H1 (cell line): ENCODE measurements around the gene EMX2. TPM values are rescaled to one million over a fixed set of nuclear protein-coding genes. Genes with fewer than 3 reads are reported as not detected.

Experiments
- CBX8 ChIP-seq: fragments of 300-800, 300-1000 bp; sonication (generic); IDR thresholded peaks from 2 replicates; pipeline ENCODE4 v1.7.1; 2016; ENCODE audit warnings: low read depth, low read length, borderline replicate concordance
- CHD2 ChIP-seq: IDR thresholded peaks from 2 replicates; pipeline ENCODE4 v1.6.1; 2012; ENCODE audit warnings: low read length, improper control_type of control experiment
- EZH2 ChIP-seq: fragments of 200-600 bp; sonication (generic); IDR thresholded peaks from 2 replicates; pipeline ENCODE4 v1.7.1; 2012; ENCODE audit warnings: low read depth, mild to moderate bottlenecking, moderate library complexity, low read length, inconsistent platforms; ENCODE audit not compliant: severe bottlenecking
- MAX ChIP-seq: IDR thresholded peaks from 2 replicates; pipeline ENCODE4 v1.6.1; 2012; ENCODE audit warnings: inconsistent platforms
- RNF2 ChIP-seq: fragments of 200-900, 300-1000 bp; sonication (generic); IDR thresholded peaks from 2 replicates; pipeline ENCODE4 v1.7.1; 2016; ENCODE audit warnings: borderline replicate concordance, low read depth, mild to moderate bottlenecking, antibody characterized with exemption, low read length; ENCODE audit not compliant: poor library complexity, severe bottlenecking; ENCODE audit errors: missing control alignments
- SP1 ChIP-seq: IDR thresholded peaks from 2 replicates; pipeline ENCODE4 v1.6.1; 2011; ENCODE audit warnings: low read depth, low read length
- polyA plus RNA-seq, 7 experiments: library from polyadenylated mRNA; depleted of rRNA in 3 of 7; stranded (reverse) in 5 of 7; unstranded in 2 of 7; fragments of >200 nt in 5 of 7; fragments of 200-250 nt in 2 of 7; gene quantifications; 1 replicate in 5 of 7; 2 replicates in 1 of 7; 4 replicates in 1 of 7; pipeline versions ENCODE4 v1.2.1 to v1.2.3, GENCODE V29; 2011 to 2013; ENCODE audit warnings: missing spikeins in 2 of 7, mixed read lengths in 2 of 7
- total RNA-seq: library from RNA; stranded (reverse); fragmentation: NEBNext Ultra II Directional; extraction: Animal tissue kit (Norgen Biotek cat#: 25700); gene quantifications from 2 replicates; pipeline ENCODE4 v1.2.1, GENCODE V29; 2021

EMX2 gene
- total and polyA plus RNA-seq, 2 of the 8 experiments (the other 6 are each of a cell fraction or from before 2014, with no cell fraction given) = not detected

- no peak for TF ChIP-seq EZH2
- no peak for TF ChIP-seq CHD2
- TF ChIP-seq SP1 = no peak
- TF ChIP-seq CBX8 = no peak
- TF ChIP-seq RNF2 = no peak
- TF ChIP-seq MAX = no peak
- TF ChIP-seq, all 59 proteins: peak for 0
These were observed 12.5 kb downstream of the EMX2 start (continued) for GRCh38 chr10:117555017-117555416.
